SK-N-MC (cell line): ENCODE results near the gene UNC13C.

ENCODE experiments used
- EZH2 ChIP-seq: fragments of 200-600 bp; sonication (generic); IDR thresholded peaks from one replicate; pipeline ENCODE4 v1.6.1; 2017; ENCODE audit warnings: antibody characterized with exemption
- FOXP2 ChIP-seq: optimal IDR thresholded peaks from 2 replicates; pipeline ENCODE3; 2011; ENCODE audit warnings: mild to moderate bottlenecking, moderate library complexity; ENCODE audit not compliant: insufficient read depth; ENCODE audit errors: extremely low read length, control extremely low read depth
- POLR2AphosphoS5 ChIP-seq: IDR thresholded peaks from 2 replicates; pipeline ENCODE4 v1.6.1; 2012; ENCODE audit warnings: mild to moderate bottlenecking, low read depth, low read length, borderline replicate concordance

DNA sequence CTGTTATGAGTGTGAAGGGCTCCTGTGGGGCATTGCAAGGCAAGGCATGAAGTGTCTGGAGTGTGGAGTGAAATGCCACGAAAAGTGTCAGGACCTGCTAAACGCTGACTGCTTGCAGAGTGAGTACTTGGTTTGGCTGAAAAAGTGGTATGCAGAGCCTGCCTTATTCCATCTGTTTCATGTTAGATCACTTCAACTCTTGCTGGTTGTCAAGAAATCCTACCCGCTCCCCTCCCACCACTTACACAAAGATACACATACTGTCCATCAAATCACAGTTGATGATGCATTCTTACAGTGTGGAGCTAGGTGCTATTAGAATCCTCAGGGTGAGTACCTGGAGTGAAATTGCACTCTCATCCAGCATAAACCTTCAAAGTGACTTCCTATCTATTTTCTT lies 272.1 kb downstream of the UNC13C start:
- TF ChIP-seq POLR2AphosphoS5: no peak
- no peak for TF ChIP-seq EZH2
- no peak for TF ChIP-seq FOXP2
